GM21360 (cell line): ENCODE measurements around the gene ZDHHC16.
A peak's percentile ranks its signal among the peaks of the same experiment; 100 is the strongest.
"Not testable (repeated sequence)": the region's sequence is repeated elsewhere in the genome, so short reads cannot be mapped to it uniquely, and the experiment has no call there.

Experiments used
- ATAC-seq: cut with Tn5 transposase; IDR thresholded peaks from one replicate; pipeline ENCODE4 v1.9.1; 2021; ENCODE audit warnings: mild to moderate bottlenecking, moderate library complexity; ENCODE audit not compliant: unreplicated experiment

ZDHHC16 gene

DNA sequence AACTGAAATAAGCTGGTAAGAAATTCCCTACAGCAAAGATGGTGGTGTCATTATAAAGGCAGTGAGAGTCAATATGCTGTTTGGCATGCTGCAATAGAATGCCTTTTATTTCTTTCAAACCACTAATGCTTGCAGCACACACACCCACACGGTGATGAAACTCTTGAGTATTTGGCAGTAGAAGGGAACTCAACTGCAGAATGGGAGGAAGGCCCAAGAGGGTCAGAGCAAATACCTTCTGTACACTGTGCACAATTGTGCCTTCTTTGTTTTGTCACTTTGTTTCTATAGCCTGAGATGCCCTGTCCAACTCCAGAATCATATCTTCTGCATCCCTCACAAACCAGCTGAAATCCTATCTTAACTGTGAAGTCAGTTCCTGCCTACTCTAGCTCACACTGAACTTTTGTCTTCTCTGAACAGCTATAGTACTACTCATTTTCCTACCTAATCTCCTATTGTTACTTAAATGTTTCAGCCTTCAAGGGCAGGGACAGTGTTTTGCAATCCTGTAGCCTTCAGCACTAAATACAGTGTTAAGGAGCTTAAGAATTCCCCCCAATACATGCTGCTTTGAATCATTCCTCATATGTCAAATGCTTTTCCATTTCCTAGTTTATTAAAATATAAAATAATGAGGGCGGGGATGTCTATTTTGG is 30.1 kb downstream of the ZDHHC16 start:
- ATAC-seq, result no peak

DNA sequence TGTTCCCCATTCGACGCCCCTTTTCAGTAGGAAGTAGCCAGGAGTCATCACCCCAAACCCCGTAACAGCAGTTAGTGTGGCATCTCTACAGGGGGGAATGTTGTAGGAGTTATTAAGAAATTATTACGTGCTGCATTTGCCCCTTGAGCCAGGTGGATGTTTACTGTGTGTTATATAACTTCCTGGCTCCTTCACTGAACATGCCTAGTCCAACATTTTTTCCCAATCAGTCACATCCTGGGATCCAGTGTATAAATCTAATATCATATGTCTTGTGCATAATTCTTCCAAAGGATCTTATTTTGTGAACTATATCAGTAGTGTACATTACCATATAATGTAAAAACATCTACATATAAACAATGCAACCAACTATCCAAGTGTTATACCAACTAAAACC is 33.4 kb downstream of the ZDHHC16 start:
- not testable (repeated sequence) for ATAC-seq

DNA sequence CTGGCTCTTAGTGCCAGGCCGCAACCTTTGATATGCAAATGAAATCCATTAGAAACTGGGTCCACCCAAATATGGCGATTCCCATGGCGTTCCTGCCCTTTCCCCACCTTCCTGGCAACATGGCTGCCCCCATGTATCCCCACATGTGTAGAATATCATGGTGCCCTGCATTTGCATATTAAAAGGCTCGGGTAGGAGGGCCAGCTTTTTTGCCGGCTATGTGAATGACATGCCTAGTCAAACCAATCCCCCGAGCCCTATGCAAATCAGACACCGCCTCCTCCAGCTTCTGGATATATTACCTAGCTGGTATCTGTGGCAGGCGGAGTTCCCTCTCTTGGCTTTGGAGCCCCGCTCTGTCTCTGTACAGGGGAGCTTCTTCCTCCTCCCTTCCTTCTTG is 34.0 kb downstream of the ZDHHC16 start:
- ATAC-seq, result no peak

- ATAC-seq, result no peak
These were observed 35.1 kb downstream of the ZDHHC16 start for GRCh38 chr10:97481071-97481470.

- no peak for ATAC-seq
These were observed 36.4 kb downstream of the ZDHHC16 start for GRCh38 chr10:97482381-97482780.

GRCh38 chr10:97483506-97483905 is 37.5 kb downstream of the ZDHHC16 start:
- no peak for ATAC-seq

DNA sequence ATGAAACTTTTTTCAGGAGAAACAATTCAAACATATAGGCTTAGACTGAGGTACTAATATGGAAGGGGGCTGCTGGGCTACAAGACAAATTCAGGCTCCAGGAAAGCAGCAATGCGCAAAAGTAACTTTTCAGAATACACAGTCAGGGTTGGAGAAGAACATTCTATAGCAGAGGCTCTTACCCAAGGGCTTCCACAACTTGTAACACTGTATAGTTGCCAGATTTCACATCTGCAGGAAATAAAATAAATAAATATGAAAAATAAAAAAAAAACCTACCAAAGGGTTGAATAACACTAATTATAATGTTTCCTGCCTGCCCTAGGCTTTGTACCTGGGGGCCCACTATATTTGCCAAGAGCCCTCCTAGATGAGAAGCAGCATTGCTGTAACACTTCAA is 37.9 kb downstream of the ZDHHC16 start:
- ATAC-seq, result no peak

- ATAC-seq, result no peak
These were observed 39.8 kb downstream of the ZDHHC16 start for GRCh38 chr10:97485647-97486281.

GRCh38 chr10:97490592-97490991 is 44.6 kb downstream of the ZDHHC16 start:
- no peak for ATAC-seq

DNA sequence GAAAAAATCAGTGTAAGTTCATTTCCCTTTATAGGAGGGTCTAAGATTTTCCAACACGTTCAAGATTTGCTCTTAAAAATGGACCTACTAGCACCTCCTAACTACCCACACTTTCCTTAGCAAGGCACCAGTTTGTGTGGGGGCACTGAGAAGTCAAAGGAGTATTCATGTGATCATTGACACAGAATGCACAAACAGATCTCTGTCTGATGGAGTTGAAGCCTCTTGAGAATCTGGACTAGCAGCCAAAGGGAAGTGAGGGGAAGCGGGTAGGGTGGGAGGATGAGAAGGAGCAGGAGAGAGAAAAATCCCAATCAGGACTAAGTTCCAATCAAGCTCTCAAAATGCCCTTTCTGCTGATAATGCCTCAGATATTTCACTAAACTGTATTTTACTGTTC is 48.2 kb downstream of the ZDHHC16 start:
- no peak for ATAC-seq

- no peak for ATAC-seq
These were observed 49.0 kb downstream of the ZDHHC16 start for GRCh38 chr10:97494863-97495506.

GRCh38 chr10:97497572-97498075 is 51.6 kb downstream of the ZDHHC16 start:
- peak; percentile 29 for ATAC-seq

GRCh38 chr10:97498076-97498840 is 52.3 kb downstream of the ZDHHC16 start, which contains the start of gene MMS19:
TSS of gene MMS19 (minus strand) at chr10:97498422. CDS start at chr10:97498384, 38 bp downstream.
- ATAC-seq, result peak; percentile 91

DNA sequence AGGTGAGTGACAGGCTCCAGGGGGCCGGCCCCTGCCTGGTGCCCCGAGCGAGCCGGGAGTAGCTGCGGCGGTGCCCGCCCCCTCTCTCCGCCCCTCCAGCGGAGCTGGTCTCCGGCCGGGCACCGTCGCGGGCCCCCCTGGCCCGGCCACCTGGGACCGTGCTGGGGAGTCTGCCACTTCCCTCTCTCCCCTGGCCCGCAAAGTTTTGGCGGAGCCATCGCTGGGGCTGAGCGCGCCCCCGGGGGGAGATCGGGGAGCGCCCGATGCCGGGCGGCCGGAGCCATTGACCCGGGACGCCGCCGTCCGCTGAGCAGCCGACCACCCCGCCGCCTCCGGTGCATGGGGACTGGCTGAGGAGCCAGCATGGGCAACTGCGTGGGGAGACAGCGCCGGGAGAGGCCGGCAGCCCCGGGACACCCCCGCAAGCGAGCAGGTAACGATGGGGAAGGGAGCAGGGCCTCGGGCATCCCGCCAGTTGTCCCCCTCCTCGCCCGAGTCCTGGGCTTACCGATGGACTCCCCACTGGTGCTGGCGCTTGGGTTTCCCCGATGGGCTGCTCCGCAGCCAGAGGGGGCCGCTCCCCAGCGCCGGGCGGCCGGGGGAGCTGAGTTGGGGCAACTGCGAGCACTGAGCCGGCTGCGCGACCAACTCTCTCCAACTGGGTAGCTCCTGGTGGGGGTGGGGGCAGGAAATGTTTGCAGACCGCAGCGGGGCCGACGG is 53.0 kb downstream of the ZDHHC16 start, which contains the start of gene UBTD1:
Gene UBTD1 (plus strand): TSS at position 84 of the 720 bp plus-strand sequence. CDS start 280 bp downstream, at position 364.
- no peak for ATAC-seq

- ATAC-seq, result no peak
These were observed 53.8 kb downstream of the ZDHHC16 start for GRCh38 chr10:97499561-97500296.

DNA sequence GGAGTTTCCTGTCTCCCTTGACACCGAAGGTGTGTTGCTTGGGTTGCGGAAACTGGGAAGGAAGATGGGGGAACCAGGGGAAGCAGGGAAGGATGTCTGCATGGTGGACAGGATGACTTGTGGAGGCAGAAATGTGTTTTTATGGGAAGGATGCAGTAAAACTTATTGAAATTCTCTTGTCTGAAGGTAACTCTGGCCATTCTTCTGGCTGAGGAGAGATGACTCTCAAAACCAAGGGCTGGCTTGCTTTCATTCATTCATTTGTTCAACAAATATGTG is 54.3 kb downstream of the ZDHHC16 start:
- ATAC-seq, result no peak

DNA sequence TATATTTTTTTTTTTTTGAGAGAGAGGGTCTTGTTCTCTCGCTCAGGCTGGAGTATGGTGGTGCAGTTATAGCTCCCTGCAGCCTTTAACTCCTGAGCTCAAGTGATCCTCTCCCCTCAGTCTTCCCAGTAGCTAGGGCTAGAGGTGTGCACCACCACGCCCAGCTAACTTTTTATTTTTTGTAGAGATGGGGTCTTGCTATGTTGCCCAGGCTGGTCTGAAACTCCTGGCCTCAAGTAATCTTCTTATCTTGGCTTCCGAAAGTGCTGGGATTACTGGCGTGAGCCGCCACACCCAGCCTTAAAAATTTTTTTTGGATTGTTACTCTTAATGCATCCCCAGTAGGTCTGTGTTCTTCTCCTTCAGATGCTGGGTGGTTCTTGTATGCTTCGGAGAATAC is 56.9 kb downstream of the ZDHHC16 start:
- ATAC-seq, result no peak

DNA sequence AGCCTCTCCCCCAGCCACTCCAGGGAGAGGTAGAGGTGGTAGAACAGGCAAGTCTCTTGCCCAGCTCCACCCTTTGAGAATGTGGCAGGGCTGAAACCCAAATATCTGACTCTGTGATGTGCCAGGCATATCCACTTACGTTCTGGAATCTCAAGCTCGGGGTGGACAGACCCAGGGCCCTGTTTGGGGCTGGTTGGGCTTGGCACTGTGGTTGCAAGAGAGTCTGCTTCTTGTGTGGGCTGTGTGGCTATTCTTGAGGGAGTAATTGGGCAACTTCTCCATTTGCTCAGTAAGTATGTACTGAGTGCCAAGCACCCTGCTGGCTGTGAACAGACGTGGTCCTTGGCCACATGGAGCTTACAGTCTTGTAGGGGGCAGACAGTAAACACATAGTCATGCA is 57.4 kb downstream of the ZDHHC16 start:
- ATAC-seq, result no peak

DNA sequence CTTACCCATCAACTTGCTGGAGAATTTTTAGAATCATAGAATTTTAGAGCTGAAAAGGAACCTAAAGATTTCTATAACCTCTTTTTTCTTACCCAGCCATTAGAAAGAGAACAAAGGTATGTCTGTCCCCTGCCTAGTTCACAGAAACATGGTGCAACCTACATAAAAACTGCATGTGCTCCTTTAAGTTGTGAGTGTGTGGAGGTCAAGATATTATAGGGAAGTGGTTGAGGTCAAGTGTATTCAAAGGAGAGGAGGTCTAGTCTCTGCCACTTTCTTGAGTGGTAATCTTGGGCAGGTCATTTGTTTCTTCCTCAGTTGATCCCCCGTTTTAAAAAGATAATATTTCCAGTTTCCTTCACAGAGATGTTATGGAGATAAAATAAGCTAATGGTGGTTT is 59.2 kb downstream of the ZDHHC16 start:
- no peak for ATAC-seq
